NCI-H1105 treated with DMSO at 0.1 percent for 48 hours (cell line): ENCODE data around the gene CST11.

Experiments
- DNase-seq: peaks from one replicate; lab custom pipeline; 2025; lab: John Stamatoyannopoulos, UW

Gene CST11

DNA sequence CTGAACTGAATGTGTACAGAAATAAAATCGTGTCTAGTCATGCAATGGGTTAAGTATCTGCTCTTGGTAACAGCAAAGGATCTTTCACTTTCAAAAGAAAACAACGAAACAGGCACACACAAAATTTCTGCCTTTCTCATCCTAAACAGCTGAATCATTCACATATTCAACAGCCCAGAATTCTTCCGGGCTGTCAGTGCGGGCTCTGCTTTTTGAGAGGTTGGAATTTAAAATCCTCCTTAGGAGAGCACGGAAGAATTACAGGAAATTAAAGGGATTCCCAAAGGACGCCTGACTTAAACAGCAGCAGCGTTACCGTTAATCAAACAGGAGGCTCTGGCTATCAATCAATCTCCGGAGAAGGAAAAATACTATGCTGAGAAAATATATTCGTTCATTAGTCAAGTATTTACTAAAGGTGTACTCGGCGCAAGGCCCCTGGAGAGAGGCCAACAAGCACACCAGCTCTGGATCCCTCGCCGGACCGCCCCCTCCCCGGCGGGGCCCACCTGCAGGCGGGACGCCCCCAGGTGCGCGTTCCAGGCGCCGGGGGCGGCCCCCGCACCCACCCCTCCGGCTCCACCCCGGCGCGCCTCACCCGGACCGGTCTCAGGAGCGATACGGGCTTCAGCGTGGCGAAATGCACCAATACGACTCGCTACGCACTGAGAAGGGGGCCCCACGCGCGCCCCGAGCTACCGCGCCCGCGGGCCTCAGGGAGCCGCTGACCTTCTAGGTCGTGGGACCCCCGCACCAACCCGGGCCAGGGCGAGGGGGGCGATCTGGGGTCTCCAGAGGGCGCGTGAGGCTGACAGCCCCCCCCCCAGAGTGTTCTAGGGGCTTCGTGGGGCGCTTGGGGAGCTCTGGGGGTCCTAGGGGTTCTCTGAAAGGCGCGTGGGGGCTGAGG, 32.4 kb downstream of the CST11 start:
- DNase-seq, result peak; percentile 39

DNA sequence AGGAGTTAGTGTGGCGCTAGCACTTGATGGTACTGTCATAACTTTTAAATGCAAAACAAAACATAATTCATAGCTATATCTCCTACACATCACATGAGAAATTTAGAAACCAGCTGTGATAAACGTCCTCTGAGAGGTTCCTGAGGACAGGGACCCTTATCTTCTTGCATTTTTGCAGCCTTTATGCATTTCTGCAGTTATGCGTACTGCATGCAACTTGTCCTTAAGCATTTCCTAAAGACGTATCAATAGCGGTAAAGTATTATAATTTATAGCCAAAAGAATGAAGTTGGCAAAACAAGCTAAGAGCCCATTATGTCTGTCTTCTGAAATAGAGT, 33.0 kb downstream of the CST11 start:
- DNase-seq, result no peak

DNA sequence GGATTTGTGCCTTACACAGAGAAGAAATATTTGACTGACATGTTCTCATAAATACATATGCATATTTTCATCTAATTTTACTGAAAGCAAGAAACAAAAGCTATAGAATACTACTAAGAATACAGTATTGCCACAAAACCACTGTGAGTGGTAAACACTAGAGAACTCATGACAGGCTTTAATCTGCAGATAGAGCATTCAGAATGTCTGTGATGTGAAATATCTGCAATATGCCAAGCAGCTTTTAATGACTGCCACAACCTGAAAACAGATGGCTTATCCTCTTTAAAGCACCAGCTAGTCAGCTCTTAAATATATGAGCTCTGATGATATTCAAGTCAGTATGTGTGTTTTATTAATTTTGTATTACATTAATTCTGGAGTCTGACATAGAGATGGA, 34.8 kb downstream of the CST11 start:
- DNase-seq, result no peak

DNA sequence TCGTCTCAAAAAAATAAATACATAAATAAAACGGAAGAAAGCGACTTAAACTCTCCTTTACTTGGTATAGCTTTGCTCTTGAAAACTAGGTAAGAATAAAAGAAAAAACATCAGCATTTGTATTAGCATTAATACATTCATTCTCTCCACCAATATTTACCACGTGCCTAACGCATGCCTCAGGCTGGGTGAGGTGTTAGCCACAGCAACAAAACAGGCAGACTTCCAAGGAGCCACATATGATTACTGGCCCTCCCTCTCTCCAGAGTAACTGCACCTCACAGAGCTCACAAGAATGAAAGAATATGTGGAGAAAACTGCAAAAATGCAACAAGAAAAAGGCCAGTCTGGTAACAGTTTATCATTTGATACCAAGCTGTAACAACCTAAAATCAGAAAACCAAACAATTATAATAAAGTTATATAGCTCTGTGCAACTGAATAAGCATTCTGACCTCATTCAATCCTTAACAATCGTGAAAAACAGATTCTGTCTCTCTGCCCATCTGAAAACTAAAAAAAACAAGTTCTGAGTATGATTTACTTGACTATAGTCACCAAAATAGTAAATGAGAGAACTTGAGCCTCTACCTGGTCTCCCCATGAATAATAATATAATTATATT, 36.6 kb downstream of the CST11 start:
- no peak for DNase-seq

DNA sequence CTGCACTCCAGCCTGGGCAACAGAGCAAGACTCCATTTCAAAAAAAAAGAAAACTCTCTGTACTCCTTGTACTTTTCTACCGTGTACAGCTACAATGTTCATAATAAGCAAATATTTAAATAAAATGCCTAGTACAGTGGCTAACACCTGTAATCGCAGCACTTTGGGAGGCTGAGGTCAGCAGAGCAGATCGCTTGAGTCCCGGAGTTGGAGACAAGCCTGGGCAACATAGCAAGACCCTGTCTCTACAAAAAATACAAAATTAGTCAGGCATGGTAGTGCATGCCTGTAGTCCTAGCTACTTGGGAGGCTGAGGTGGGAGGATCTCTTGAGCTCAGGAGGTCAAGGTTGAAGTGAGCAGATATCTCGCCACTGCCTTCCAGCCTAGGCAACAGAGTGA, 37.1 kb downstream of the CST11 start:
- no peak for DNase-seq

DNA sequence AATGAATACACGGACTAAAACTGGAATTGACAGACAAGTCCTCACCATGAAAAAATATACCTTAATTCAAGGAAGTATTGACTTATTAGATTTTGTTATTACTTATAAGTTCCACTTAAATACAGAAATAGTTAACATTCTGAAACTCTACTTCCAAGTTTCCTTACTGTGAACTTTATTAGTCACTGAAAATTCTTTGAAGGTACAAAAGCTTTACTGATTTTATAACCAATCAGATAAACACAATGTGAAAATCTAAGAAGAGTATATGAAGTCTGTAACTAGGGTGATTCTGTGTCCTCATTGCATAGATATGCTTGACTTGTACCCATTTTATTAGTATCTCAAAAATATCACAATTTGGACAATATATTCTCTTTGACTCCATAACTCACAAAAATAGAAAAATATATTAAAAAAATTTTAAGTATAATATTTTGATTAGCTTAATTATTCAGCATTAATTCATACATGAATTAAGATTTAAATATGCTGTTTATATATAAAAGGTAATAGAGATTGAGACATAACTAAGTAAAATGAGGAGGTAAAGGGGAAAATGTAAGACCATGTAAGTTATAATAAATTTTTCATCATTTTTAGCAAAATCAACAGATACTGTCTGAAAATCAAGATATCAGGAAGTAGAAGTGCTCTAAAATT, 38.0 kb downstream of the CST11 start:
- DNase-seq, result no peak

DNA sequence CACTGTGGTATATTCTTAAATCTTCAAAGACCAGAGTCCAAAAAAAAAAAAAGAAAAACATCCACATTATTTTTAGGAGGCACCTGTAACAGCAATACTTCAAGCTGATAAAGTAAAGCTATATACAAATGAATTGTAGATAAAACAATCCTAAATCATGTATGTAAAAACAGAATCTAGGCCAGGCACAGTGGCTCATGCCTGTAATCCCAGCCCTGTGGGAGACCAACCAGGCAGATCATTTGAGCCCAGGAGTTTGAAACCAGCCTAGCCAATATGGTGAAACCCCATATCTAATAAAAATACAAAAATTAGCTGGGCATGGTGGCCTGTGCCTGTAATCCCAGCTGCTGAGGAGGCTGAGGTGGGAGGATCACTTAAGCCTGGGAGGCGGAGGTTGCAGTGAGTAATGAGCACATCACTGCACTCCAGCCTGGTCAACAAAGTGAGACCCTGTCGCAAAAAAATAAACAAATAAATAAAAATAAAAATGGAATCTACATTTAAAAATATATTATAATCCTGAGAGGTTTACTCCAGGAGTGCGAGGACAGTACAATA, 38.7 kb downstream of the CST11 start:
- no peak for DNase-seq

DNA sequence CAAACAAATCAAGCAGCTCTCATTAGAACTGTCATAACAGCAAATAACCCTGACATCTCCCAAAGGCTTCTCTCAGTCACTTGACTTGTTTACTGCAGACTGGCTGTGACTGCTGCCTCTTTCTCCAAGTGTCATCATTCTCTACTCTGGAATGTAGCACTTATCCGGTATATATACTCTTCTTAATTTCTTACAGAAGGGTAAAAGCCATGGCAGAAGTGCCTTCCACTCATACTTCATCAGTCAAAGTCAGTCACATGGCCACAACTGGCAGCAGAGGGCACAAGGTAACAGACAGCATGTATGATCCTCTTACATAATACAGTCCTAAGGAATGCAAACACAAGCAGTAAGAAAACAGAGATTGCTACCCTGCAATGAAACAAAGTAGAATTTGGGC, 40.6 kb downstream of the CST11 start:
- DNase-seq, result no peak

DNA sequence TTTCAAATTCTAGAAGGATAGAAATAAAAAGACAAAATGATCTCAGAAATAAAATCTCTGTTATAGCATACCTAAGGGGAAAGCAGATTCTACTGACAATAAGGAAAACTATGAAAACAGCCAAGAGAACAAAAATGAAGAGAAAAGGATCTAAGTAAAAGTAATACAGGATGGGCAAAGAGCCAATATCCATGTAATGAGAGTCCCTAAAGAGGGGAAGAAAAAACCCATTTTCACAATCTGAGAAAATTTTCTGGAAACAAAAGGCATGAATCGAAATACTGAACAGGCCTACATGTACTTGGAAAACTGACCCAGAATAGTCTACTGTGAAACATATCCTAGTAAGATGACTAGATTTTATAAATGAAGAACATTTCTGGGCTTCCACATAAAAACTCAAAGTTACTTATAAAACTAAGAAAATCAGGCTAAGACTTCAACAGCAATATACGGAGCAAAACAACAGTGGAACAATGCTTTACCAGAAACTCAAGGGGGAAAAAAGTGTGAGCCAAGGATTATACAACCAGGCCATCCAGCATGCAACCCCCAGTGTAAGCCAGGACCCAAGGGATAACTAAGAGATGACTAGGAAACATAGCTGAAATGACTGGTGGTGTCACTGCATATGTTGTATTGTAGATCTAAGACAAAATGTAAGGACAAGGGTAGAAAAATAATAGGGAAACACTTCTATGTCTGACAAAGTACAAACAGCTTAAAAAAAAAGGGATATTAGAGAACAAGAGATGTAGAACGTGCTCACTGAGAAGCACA, 41.6 kb downstream of the CST11 start:
- DNase-seq, result no peak

DNA sequence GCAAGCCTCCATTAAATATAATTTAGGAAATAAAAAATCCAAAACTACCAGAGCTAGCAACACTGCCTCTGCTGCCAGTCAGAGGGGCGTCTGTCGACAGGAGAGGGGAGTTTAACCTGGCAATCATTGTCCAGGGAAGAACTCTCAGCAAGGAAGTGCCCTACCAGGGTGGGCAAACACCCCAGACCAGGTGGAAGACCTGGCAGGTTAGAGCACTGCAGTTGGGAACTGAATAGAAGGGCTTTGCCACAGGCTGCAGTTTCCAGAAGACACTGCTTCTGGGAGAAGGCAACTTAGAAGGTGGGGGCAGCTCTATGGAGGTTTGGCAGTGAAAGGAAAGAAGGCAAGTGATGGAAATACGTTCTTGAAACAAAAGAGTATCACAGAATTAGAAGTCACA, 42.9 kb downstream of the CST11 start:
- no peak for DNase-seq

DNA sequence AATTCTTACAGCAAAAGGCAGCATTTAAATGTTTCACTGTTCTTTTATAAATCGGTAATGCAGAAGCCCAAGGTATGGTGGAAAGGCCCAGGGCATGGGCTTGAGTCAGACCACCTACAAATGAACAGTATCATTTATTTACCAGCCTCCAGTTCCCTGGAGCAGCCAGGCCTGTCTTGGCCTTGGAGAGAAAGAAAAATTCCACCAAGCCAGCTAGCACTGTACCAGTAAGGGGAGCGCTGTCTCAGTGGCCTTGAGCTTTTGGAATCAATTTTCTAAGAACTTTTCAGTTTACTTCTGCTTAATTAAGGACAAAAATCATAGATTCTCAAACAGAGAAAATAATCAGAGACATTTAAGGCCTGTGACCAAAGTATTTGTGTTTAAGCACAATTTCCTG, 43.7 kb downstream of the CST11 start:
- no peak for DNase-seq

DNA sequence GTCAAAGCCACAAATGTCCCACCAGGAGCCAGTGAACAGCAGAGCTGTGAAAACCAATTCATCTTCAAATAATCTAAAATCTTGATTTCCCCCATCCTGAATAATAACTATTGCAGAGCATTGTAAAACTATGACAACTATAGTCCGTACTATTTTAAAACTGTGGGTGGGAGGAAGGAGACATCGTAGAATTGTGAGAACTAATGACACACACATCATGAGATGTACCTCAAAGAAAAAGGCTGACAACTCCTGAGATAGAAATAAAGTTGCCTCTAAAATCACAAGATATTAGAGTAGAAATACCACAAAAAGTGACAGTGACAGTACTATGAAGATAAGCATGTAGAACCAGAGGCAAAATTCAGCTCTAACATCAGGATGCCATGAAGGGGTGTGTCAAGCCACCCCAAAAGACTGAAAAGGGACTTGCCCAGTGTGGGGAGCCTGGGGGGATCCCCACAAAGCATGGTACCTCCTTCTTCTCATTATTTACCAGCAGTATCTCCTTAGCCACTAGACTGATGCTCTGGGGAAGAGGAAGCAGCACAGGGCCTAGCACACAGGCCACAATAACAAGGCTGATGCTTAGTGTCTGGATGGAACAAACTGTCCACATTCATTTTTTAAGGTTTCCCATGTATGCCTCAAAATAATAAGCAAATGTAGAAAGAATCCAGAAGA, 44.8 kb downstream of the CST11 start:
- DNase-seq, result no peak

DNA sequence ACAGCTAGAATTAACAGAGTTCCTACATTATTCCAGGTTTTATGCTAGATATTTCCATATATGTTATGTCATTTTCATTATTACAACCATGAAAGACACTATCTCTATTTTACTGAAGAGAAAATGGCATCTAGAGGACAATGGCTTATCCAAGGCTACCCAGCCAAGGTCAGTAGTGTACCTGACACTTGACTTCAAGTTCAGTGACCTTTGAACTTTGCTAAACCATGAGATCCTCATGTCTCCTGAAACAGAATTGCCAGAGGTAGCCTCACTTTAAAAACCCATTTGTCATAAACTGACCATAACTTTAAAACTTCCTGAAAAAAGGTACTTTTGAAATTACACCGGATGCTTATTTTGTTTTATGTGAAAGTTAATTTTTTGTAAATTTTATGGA, 45.8 kb downstream of the CST11 start:
- no peak for DNase-seq

DNA sequence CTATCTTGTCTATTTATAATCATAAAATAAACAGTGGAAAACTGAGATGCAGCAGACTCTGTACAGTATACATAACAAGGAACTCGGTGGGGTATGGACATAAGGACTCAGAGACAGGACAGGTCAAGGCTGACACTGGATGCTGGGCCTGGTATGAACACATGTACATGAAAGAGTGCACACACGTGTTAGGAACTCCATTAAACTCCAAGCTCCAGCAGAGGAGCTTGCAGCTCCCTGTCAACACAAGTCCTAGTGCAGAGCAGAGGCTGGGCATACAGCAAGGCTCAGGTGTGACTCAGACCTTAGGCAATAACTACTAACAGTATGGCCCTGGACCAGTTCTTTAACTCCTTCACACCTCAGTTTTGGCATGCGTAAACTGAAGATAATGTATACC, 48.5 kb downstream of the CST11 start:
- no peak for DNase-seq

DNA sequence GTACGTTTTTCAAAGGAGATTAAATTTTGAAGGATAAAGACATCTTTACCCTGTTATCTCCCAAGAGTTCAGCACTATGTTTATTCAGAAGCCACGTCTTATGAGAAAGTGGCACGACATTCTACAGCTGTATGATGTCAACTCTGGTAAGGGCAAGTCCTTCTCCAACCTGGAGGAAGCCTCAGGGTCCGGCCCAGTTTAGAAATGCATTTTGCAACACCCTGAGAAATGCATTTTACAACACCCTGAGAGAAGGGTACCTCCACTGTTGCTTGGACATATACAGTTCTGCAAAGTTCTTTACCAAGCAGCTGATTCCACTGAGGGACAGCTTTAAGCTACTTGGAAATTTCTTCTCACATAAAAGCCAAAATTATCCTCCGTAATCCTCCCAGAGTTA, 48.9 kb downstream of the CST11 start:
- no peak for DNase-seq

DNA sequence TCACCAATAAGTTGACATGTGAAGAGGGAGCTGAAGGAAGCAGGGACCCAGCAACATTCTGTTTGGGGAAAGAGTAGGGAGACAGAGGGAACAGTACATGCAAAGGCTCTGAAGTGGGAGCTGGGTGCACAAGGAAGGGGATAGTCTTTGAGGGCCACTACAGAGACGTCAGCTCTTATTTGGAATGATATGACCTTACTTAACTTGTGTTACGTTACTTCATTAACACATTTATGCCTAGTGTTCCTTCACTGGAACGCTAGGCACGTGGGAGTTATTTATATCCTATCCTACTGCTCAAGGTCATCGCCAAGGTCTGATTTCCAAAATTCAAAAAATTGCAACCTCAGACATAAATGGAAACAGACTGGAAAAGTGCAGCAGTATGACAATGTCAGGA, 51.6 kb downstream of the CST11 start:
- DNase-seq, result no peak
